ENCODE measurements around the gene PCK1.

- TF ChIP-seq, protein P1, sequence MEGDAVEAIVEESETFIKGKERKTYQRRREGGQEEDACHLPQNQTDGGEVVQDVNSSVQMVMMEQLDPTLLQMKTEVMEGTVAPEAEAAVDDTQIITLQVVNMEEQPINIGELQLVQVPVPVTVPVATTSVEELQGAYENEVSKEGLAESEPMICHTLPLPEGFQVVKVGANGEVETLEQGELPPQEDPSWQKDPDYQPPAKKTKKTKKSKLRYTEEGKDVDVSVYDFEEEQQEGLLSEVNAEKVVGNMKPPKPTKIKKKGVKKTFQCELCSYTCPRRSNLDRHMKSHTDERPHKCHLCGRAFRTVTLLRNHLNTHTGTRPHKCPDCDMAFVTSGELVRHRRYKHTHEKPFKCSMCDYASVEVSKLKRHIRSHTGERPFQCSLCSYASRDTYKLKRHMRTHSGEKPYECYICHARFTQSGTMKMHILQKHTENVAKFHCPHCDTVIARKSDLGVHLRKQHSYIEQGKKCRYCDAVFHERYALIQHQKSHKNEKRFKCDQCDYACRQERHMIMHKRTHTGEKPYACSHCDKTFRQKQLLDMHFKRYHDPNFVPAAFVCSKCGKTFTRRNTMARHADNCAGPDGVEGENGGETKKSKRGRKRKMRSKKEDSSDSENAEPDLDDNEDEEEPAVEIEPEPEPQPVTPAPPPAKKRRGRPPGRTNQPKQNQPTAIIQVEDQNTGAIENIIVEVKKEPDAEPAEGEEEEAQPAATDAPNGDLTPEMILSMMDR (IDR thresholded peaks at IDR 0.05 in 2 of 3, conservative IDR thresholded peaks at IDR 0.05 in 1 of 3; ENCODE audit: borderline replicate concordance in 1 of 3, insufficient read depth in 1 of 3, low read depth in 2 of 3, low read length in 2 of 3) = no peak
- TF ChIP-seq ZNF274 (IDR thresholded peaks at IDR 0.05; ENCODE audit: low read depth, low read length) = no peak
- TF ChIP-seq CEBPB (IDR thresholded peaks at IDR 0.05; ENCODE audit: low read depth) = no peak
- TF ChIP-seq EZH2 (IDR thresholded peaks at IDR 0.05) = no peak
- TF ChIP-seq, protein P2, sequence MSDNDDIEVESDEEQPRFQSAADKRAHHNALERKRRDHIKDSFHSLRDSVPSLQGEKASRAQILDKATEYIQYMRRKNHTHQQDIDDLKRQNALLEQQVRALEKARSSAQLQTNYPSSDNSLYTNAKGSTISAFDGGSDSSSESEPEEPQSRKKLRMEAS (IDR thresholded peaks at IDR 0.05) = no peak
- no peak for TF ChIP-seq YY1 (IDR thresholded peaks at IDR 0.05; ENCODE audit: extremely low read depth, insufficient replicate concordance, low read depth, low read length)
- TF ChIP-seq POLR2A (IDR thresholded peaks at IDR 0.05; ENCODE audit: borderline replicate concordance, extremely low read depth, insufficient read depth, insufficient read length) = no peak
- TF ChIP-seq EZH2phosphoT487 (IDR thresholded peaks at IDR 0.05; ENCODE audit: borderline replicate concordance) = no peak
- TF ChIP-seq RAD21 (IDR thresholded peaks at IDR 0.05; ENCODE audit: low read depth) = no peak
- no peak for TF ChIP-seq ZBTB33 (IDR thresholded peaks at IDR 0.05; ENCODE audit: extremely low read depth, insufficient replicate concordance, low read length)
- TF ChIP-seq REST (IDR thresholded peaks at IDR 0.05; ENCODE audit: low read depth) = no peak
Observed at GRCh38 chr20:57558614-57559288, 2.2 kb upstream of the PCK1 start.

Data from HCT116 (cell line).